K562 (cell line): Measurements from ENCODE around the gene PCED1B. TPM values are rescaled to one million over a fixed set of nuclear protein-coding genes. Genes with fewer than 3 reads are reported as not detected.

Experiments
- ATAC-seq: fragments of 200-7000 bp; cut with Tn5 transposase; 3 replicates; pipeline ENCODE4 v1.9.1; 2020; ENCODE audit warnings: moderate library complexity
- BruUV-seq: library from RNA; stranded (reverse); fragments of 400-500 nt; replicated peaks from 2 replicates; lab custom pipeline; 2021; lab: Mats Ljungman, UMichigan
- CTCF ChIA-PET: fragments of 300-600 bp; formaldehyde crosslinking; extraction: SDS; loops from one replicate; lab custom pipeline; 2021; ENCODE audit warnings: low intra/inter-chr PET ratio; lab: Yijun Ruan, JAX
- POLR2A ChIA-PET: fragments of 300-600, 350-650 bp; sonication (Branson Sonifier 250); formaldehyde crosslinking; extraction: SDS; loops from one replicate; lab custom pipeline; 2021; ENCODE audit warnings: antibody characterized with exemption, inconsistent platforms; lab: Yijun Ruan, JAX
- DNase-seq, 4 experiments: peaks; one replicate each; pipeline versions ENCODE4 v3.0.0 to v3.0.0-alpha.2; 2011 to 2018; ENCODE audit warnings: low spot score in 3 of 4, mixed read lengths in 3 of 4; ENCODE audit errors: extremely low read depth in 1 of 4
- FAIRE-seq: peaks from 2 replicates; lab custom pipeline; 2011; peaks lifted over from hg19 to GRCh38; lab: Jason Lieb, UNC
- H2AFZ ChIP-seq: 2 replicates; pipeline ENCODE4 v1.6.0; 2011; ENCODE audit warnings: low read depth, low read length, control low read depth, inconsistent platforms
- H3K27ac ChIP-seq: fragments of 200-600 bp; 3 replicates; pipeline ENCODE4 v1.8.0; 2011; ENCODE audit warnings: low read depth, mild to moderate bottlenecking, control low read depth, inconsistent platforms, low read length, moderate library complexity, mixed read lengths; ENCODE audit errors: extremely low read depth
- H3K27me3 ChIP-seq, 2 experiments: fragments of 300-600 bp in 1 of 2; 2 replicates in 1 of 2; 3 replicates in 1 of 2; pipeline versions ENCODE4 v1.6.0 to v1.8.0; 2011; ENCODE audit warnings: inconsistent platforms in 2 of 2, low read length in 2 of 2, mild to moderate bottlenecking in 1 of 2, mixed read lengths in 1 of 2, moderate library complexity in 1 of 2; ENCODE audit not compliant: control insufficient read depth in 2 of 2, insufficient read depth in 2 of 2
- H3K36me3 ChIP-seq: fragments of 300-600 bp; 3 replicates; pipeline ENCODE4 v1.8.0; 2011; ENCODE audit warnings: mild to moderate bottlenecking, low read length, inconsistent platforms; ENCODE audit not compliant: control insufficient read depth, insufficient read depth
- H3K4me1 ChIP-seq, 2 experiments: fragments of 200-600 bp in 1 of 2; replicated peaks in 1 of 2; 2 replicates in 1 of 2; 3 replicates in 1 of 2; pipeline versions ENCODE4 v1.5.1 to v1.8.0; 2011; ENCODE audit warnings: inconsistent platforms in 2 of 2, low read length in 2 of 2, mild to moderate bottlenecking in 1 of 2, mixed read lengths in 1 of 2, moderate library complexity in 1 of 2; ENCODE audit not compliant: control insufficient read depth in 2 of 2, insufficient read depth in 2 of 2
- H3K4me2 ChIP-seq: 2 replicates; pipeline ENCODE4 v1.6.1; 2011; ENCODE audit warnings: low read length, control low read depth, inconsistent platforms, mixed read lengths; ENCODE audit not compliant: insufficient read depth
- H3K4me3 ChIP-seq: fragments of 200-600 bp; sonication (generic), shearing (Covaris generic); 2 replicates; pipeline ENCODE4 v1.5.1; 2016; ENCODE audit warnings: control low read depth, inconsistent platforms
- H3K79me2 ChIP-seq: fragments of 200-600 bp; 3 replicates; pipeline ENCODE4 v1.8.0; 2011; ENCODE audit warnings: low read length, inconsistent platforms; ENCODE audit not compliant: control insufficient read depth, insufficient read depth
- H3K9ac ChIP-seq, 2 experiments: 2 replicates each; pipeline versions ENCODE4 v1.6.0 to v1.6.1; 2011; ENCODE audit warnings: low read depth in 2 of 2, low read length in 2 of 2, control low read depth in 1 of 2, inconsistent platforms in 1 of 2, mild to moderate bottlenecking in 1 of 2, mixed read lengths in 1 of 2; ENCODE audit not compliant: insufficient read depth in 1 of 2
- H3K9me1 ChIP-seq: one replicate; pipeline ENCODE4 v1.6.0; 2011; ENCODE audit warnings: inconsistent platforms, mild to moderate bottlenecking, low read length, moderate library complexity; ENCODE audit not compliant: control insufficient read depth, insufficient read depth
- H3K9me3 ChIP-seq: replicated peaks from 2 replicates; pipeline ENCODE4 v1.5.1; 2011; ENCODE audit warnings: low read depth, low read length, inconsistent platforms; ENCODE audit not compliant: control insufficient read depth, insufficient read depth
- H4K20me1 ChIP-seq: replicated peaks from 2 replicates; pipeline ENCODE4 v1.6.1; 2011; ENCODE audit warnings: low read length, inconsistent platforms, mixed read lengths; ENCODE audit not compliant: control insufficient read depth, insufficient read depth
- HOXB6 ChIP-seq: fragments of 250-450 bp; sonication (Bioruptor Pico); IDR thresholded peaks from 2 replicates; pipeline ENCODE4 v1.5.1; 2022; ENCODE audit warnings: mild to moderate bottlenecking, borderline replicate concordance
- MEF2D ChIP-seq: conservative IDR thresholded peaks from 2 replicates; pipeline ENCODE4 v1.6.1; 2016; ENCODE audit warnings: low read depth, missing genetic modification characterization, missing compliant biosample characterization
- ZNF444 ChIP-seq: fragments of 250-450 bp; sonication (Bioruptor Pico); IDR thresholded peaks from 2 replicates; pipeline ENCODE4 v1.4.0; 2020; ENCODE audit warnings: mild to moderate bottlenecking, moderate library complexity
- ZNF551 ChIP-seq: fragments of 250-450 bp; sonication (Bioruptor Pico); IDR thresholded peaks from 2 replicates; pipeline ENCODE4 v1.5.0; 2021; ENCODE audit warnings: mild to moderate bottlenecking, moderate library complexity
- WGBS: fragments of 100-300 bp; shearing (Covaris generic); methylation state at CpG from one replicate; pipeline ENCODE4 v1.1.6; 2016; ENCODE audit warnings: low coverage, mixed read lengths; ENCODE audit not compliant: insufficient coverage; ENCODE audit errors: missing lambda C conversion rate; 5-methylcytosine and 5-hydroxymethylcytosine counted together
- in situ Hi-C: fragments of 300-500 bp; cut with MboI; formaldehyde crosslinking; loops from 4 replicates; pipeline ENCODE4 v1.15.0; 2018; ENCODE audit warnings: inconsistent platforms, mixed read lengths
- intact Hi-C: fragments of 100-400 bp; cut with micrococcal nuclease; formaldehyde crosslinking; loops from 2 replicates; pipeline ENCODE4 v1.14.2; 2022
- polyA plus RNA-seq, 8 experiments: library from polyadenylated mRNA; depleted of rRNA in 4 of 8; stranded (reverse) in 5 of 8; unstranded in 3 of 8; fragments of >200 nt; fragmentation: Nextera tagmentation in 2 of 8; fragmentation: Illumina TruSeq in 1 of 8; extraction: Ambion mirVana in 2 of 8; extraction: Trizol in 1 of 8; gene quantifications; 2 replicates each; pipeline versions ENCODE4 v1.2.1 to v1.2.3, GENCODE V29; 2011 to 2014; ENCODE audit warnings: inconsistent platforms in 1 of 8, missing spikeins in 1 of 8
- total RNA-seq, 7 experiments: library from RNA; depleted of rRNA in 6 of 7; stranded (reverse); fragments of >200 nt in 6 of 7; fragmentation: Illumina TruSeq in 2 of 7; extraction: Trizol in 2 of 7; gene quantifications; 2 replicates each; pipeline versions ENCODE4 v1.2.1 to v1.2.3, GENCODE V29; 2011 to 2021; ENCODE audit warnings: low replicate concordance in 1 of 7
- TF ChIP-seq, protein P1 (sequence below): sonication (generic); formaldehyde crosslinking; IDR thresholded peaks from 2 replicates; pipeline ENCODE4 v1.8.0; 2022; ENCODE audit warnings: mild to moderate bottlenecking, missing genetic modification reagents

The PCED1B gene
- total and polyA plus RNA-seq, 9 of the 15 experiments (the other 6 are each of a cell fraction or from before 2014, with no cell fraction given) = 1.2 to 9.3 (median 2.5) TPM

- ChIA-PET POLR2A (interaction anchor here (1.8 kb wide), 1 partner anchor 7 kb away, joined by 4 read pairs; no protein-coding TSS in a partner anchor), CTCF (no interaction called here)
- TF ChIP-seq ZNF444 (no peak), MEF2D (no peak), HOXB6 (CRISPR knock-in tag) (no peak), ZNF551 (no peak)
- TF ChIP-seq, protein P1, sequence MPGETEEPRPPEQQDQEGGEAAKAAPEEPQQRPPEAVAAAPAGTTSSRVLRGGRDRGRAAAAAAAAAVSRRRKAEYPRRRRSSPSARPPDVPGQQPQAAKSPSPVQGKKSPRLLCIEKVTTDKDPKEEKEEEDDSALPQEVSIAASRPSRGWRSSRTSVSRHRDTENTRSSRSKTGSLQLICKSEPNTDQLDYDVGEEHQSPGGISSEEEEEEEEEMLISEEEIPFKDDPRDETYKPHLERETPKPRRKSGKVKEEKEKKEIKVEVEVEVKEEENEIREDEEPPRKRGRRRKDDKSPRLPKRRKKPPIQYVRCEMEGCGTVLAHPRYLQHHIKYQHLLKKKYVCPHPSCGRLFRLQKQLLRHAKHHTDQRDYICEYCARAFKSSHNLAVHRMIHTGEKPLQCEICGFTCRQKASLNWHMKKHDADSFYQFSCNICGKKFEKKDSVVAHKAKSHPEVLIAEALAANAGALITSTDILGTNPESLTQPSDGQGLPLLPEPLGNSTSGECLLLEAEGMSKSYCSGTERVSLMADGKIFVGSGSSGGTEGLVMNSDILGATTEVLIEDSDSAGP (CRISPR knock-in tag) = no peak
- Histone ChIP-seq H4K20me1 (no peaks in the 10 kb centered on the region), H3K36me3 (no peaks in the 10 kb centered on the region), H3K27ac (no peak overlapping the region), H3K9me3 (no peaks in the 10 kb centered on the region), H3K4me2 (no peak overlapping the region), H3K4me3 (no peak overlapping the region), H3K79me2 (no peaks in the 10 kb centered on the region), H3K9ac (no peak overlapping the region), H3K9me1 (no peaks in the 10 kb centered on the region), H2AFZ (no peak overlapping the region), H3K27me3 (no peaks in the 10 kb centered on the region), H3K4me1 (no peaks in the 10 kb centered on the region; a peak in 1 of 5 replicates)
- ATAC-seq (no peak), FAIRE-seq (no peak), DNase-seq (no peak)
- intact Hi-C loops = no loop called here
- in situ Hi-C loops = no loop called here
- WGBS = 58% methylated on average over 2 of the region's 2 CpGs
- BruUV-seq = no TSS peak
Observed at GRCh38 chr12:47147739-47148138, 68.3 kb downstream of the PCED1B start.
